ENCODE data around the gene EFCAB11.

GRCh38 chr14:89803542-89803941 lies 151.0 kb downstream of the EFCAB11 start:
- TF ChIP-seq CTCF (IDR thresholded peaks at IDR 0.05) = no peak
- no peak for TF ChIP-seq ZFX (IDR thresholded peaks at IDR 0.05; ENCODE audit: borderline replicate concordance)
